Measurements from ENCODE around the gene FGFR2.

- TF ChIP-seq CTCF (IDR thresholded peaks at IDR 0.05; ENCODE audit: low read depth, low read length) (no peak), POLR2A (IDR thresholded peaks at IDR 0.05; ENCODE audit: extremely low read depth, insufficient read length) (no peak), MAX (IDR thresholded peaks at IDR 0.05; ENCODE audit: low read depth, low read length) (no peak), MYC (IDR thresholded peaks at IDR 0.05; ENCODE audit: low read depth, low read length) (no peak)
These were observed 19.3 kb downstream of the FGFR2 start for GRCh38 chr10:121578965-121579364.

Measured in NB4 (cell line).